ENCODE data around the gene PLEKHA4.

- TF ChIP-seq CTCF (conservative IDR thresholded peaks at IDR 0.05 in 1 of 2, IDR thresholded peaks at IDR 0.05 in 1 of 2; ENCODE audit: extremely low read depth in 1 of 2, insufficient read depth in 1 of 2, low read depth in 1 of 2, low read length in 2 of 2) = no peak
- TF ChIP-seq EZH2 (IDR thresholded peaks at IDR 0.05; ENCODE audit: borderline replicate concordance, low read length) = no peak
These were observed 50.1 kb downstream of the PLEKHA4 start for GRCh38 chr19:48818234-48818820.
